Measurements from ENCODE around the gene TIMM10B.

Gene TIMM10B

GRCh38 chr11:6488821-6489220, 7.5 kb downstream of the TIMM10B start:
- DNase-seq (ENCODE audit: low read depth in 1 of 2, low spot score in 1 of 2): no peak
- no peak for TF ChIP-seq GABPA (IDR thresholded peaks at IDR 0.05; ENCODE audit: low read depth)
- Histone ChIP-seq H3K27ac (replicated peaks) (no peak overlapping the region), H3K4me3 (replicated peaks; ENCODE audit: insufficient read depth, low read length) (no peak overlapping the region), H3K27me3 (ENCODE audit: insufficient read depth, poor library complexity, severe bottlenecking) (no peaks in the 10 kb centered on the region)

DNA sequence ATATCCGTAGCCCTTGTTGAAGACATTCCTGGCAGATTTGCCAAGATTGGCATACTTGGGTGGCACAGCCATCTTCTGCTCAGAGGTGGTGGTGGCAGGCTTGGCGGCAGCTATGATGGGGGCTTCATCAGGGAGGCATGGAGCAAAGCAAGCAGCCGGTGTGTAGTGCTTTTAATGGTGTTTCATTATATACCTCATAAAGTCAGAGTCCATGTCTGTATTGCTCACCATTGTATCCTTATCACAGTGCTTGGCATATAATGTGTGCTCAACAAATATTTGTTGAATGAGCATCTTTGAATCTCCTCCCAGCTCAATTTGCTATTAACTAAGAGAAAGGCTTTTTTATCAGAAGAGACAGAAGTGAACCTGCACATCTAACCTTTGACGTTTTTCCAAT, 8.0 kb downstream of the TIMM10B start:
- no peak for DNase-seq (ENCODE audit: low read depth in 1 of 2, low spot score in 1 of 2)
- Histone ChIP-seq H3K4me3 (replicated peaks; ENCODE audit: insufficient read depth, low read length) (no peak overlapping the region), H3K27ac (replicated peaks) (no peak overlapping the region), H3K27me3 (ENCODE audit: insufficient read depth, poor library complexity, severe bottlenecking) (no peaks in the 10 kb centered on the region)
- no peak for TF ChIP-seq GABPA (IDR thresholded peaks at IDR 0.05; ENCODE audit: low read depth)
- no peak for TF ChIP-seq POLR2AphosphoS5 (IDR thresholded peaks at IDR 0.05; ENCODE audit: low read depth)
- TF ChIP-seq SPI1 (IDR thresholded peaks at IDR 0.05; ENCODE audit: borderline replicate concordance, low read depth): no peak
- TF ChIP-seq, protein P1, sequence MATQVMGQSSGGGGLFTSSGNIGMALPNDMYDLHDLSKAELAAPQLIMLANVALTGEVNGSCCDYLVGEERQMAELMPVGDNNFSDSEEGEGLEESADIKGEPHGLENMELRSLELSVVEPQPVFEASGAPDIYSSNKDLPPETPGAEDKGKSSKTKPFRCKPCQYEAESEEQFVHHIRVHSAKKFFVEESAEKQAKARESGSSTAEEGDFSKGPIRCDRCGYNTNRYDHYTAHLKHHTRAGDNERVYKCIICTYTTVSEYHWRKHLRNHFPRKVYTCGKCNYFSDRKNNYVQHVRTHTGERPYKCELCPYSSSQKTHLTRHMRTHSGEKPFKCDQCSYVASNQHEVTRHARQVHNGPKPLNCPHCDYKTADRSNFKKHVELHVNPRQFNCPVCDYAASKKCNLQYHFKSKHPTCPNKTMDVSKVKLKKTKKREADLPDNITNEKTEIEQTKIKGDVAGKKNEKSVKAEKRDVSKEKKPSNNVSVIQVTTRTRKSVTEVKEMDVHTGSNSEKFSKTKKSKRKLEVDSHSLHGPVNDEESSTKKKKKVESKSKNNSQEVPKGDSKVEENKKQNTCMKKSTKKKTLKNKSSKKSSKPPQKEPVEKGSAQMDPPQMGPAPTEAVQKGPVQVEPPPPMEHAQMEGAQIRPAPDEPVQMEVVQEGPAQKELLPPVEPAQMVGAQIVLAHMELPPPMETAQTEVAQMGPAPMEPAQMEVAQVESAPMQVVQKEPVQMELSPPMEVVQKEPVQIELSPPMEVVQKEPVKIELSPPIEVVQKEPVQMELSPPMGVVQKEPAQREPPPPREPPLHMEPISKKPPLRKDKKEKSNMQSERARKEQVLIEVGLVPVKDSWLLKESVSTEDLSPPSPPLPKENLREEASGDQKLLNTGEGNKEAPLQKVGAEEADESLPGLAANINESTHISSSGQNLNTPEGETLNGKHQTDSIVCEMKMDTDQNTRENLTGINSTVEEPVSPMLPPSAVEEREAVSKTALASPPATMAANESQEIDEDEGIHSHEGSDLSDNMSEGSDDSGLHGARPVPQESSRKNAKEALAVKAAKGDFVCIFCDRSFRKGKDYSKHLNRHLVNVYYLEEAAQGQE (IDR thresholded peaks at IDR 0.05; ENCODE audit: insufficient replicate concordance, low read depth): no peak
- TF ChIP-seq CTCF (IDR thresholded peaks at IDR 0.05; ENCODE audit: insufficient read depth, low read length): no peak

- Histone ChIP-seq H3K4me3 (replicated peaks; ENCODE audit: insufficient read depth, low read length) (no peak within 1 kb of the TSS), H3K27ac (replicated peaks) (no peak within 1 kb of the TSS)
These were observed 16.0 kb downstream of the TIMM10B start, which contains the start of gene DNHD1 for GRCh38 chr11:6497069-6497839. Gene DNHD1 (plus strand): TSS chr11:6497280. CDS start chr11:6498216, 936 bp downstream.

More at GRCh38 chr11:6497069-6497839, 16.0 kb downstream of the TIMM10B start, which contains the start of gene DNHD1:
- no peaks in the 10 kb centered on the region for H3K27me3 ChIP-seq (ENCODE audit: insufficient read depth, poor library complexity, severe bottlenecking)
- TF ChIP-seq SPI1 (IDR thresholded peaks at IDR 0.05; ENCODE audit: borderline replicate concordance, low read depth) (no peak), POLR2AphosphoS5 (IDR thresholded peaks at IDR 0.05; ENCODE audit: low read depth) (no peak), GABPA (IDR thresholded peaks at IDR 0.05; ENCODE audit: low read depth) (no peak), CTCF (IDR thresholded peaks at IDR 0.05; ENCODE audit: insufficient read depth, low read length) (no peak)
- TF ChIP-seq, protein P1 (IDR thresholded peaks at IDR 0.05; ENCODE audit: insufficient replicate concordance, low read depth): no peak
- DNase-seq (ENCODE audit: low read depth in 1 of 2, low spot score in 1 of 2): no peak
